Activated CD4-positive, alpha-beta T cell treated with anti-CD3 and anti-CD28 coated beads, Interleukin-2, amount 50 U/mL, for 1 hour (primary cell): ENCODE data around the gene RETREG1.
"Not testable (repeated sequence)": the region's sequence is repeated elsewhere in the genome, so short reads cannot be mapped to it uniquely, and the experiment has no call there.

Experiments
- DNase-seq: peaks from one replicate; pipeline ENCODE4 v3.0.0-alpha.2; 2020

RETREG1 gene

GRCh38 chr5:16615741-16616535 is 859 bp downstream of the RETREG1 start:
- peak; percentile 12 for DNase-seq

GRCh38 chr5:16612007-16612406 is 4.8 kb downstream of the RETREG1 start:
- no peak for DNase-seq

GRCh38 chr5:16610896-16611295 is 5.9 kb downstream of the RETREG1 start:
- DNase-seq = not testable (repeated sequence)

- no peak for DNase-seq
These were observed 7.4 kb downstream of the RETREG1 start for GRCh38 chr5:16609412-16609811.

- no peak for DNase-seq
These were observed 10.2 kb downstream of the RETREG1 start for GRCh38 chr5:16606628-16607027.

- no peak for DNase-seq
These were observed 13.1 kb downstream of the RETREG1 start for GRCh38 chr5:16603701-16604100.

- DNase-seq = no peak
These were observed 13.5 kb downstream of the RETREG1 start for GRCh38 chr5:16603295-16603694.

- DNase-seq = no peak
These were observed 14.6 kb downstream of the RETREG1 start for GRCh38 chr5:16602182-16602581.

- DNase-seq = no peak
These were observed 15.9 kb downstream of the RETREG1 start for GRCh38 chr5:16600946-16601345.

- no peak for DNase-seq
These were observed 16.4 kb downstream of the RETREG1 start for GRCh38 chr5:16600397-16600796.

GRCh38 chr5:16597946-16598694 is 18.7 kb downstream of the RETREG1 start:
- DNase-seq = no peak

- DNase-seq = no peak
These were observed 20.2 kb downstream of the RETREG1 start for GRCh38 chr5:16596581-16596940.

GRCh38 chr5:16595881-16596580 is 20.8 kb downstream of the RETREG1 start:
- no peak for DNase-seq

GRCh38 chr5:16593628-16594027 is 23.2 kb downstream of the RETREG1 start:
- no peak for DNase-seq

GRCh38 chr5:16593013-16593412 is 23.8 kb downstream of the RETREG1 start:
- no peak for DNase-seq

GRCh38 chr5:16592255-16592654 is 24.5 kb downstream of the RETREG1 start:
- no peak for DNase-seq

- no peak for DNase-seq
These were observed 26.1 kb downstream of the RETREG1 start for GRCh38 chr5:16590685-16591084.

GRCh38 chr5:16589658-16590057 is 27.1 kb downstream of the RETREG1 start:
- no peak for DNase-seq

GRCh38 chr5:16588434-16589214 is 28.2 kb downstream of the RETREG1 start:
- no peak for DNase-seq

- no peak for DNase-seq
These were observed 30.2 kb downstream of the RETREG1 start for GRCh38 chr5:16586556-16586955.

- no peak for DNase-seq
These were observed 31.6 kb downstream of the RETREG1 start for GRCh38 chr5:16585041-16585667.

GRCh38 chr5:16582081-16582480 is 34.7 kb downstream of the RETREG1 start:
- DNase-seq = no peak
